Panc1 (cell line): ENCODE measurements around the gene CRISP1. TPM values are rescaled to one million over a fixed set of nuclear protein-coding genes. Genes with fewer than 3 reads are reported as not detected.

ENCODE experiments used
- ATAC-seq: fragments of 200-7000 bp; cut with Tn5 transposase; 2 replicates; pipeline ENCODE4 v1.9.1; 2020; ENCODE audit warnings: mild to moderate bottlenecking, moderate library complexity
- BruUV-seq: library from RNA; stranded (reverse); fragments of 400-500 nt; replicated peaks from 2 replicates; lab custom pipeline; 2021; lab: Mats Ljungman, UMichigan
- CTCF ChIA-PET: fragments of 300-600 bp; sonication (Branson Sonifier 250); formaldehyde crosslinking; loops from one replicate; lab custom pipeline; 2022; ENCODE audit warnings: antibody characterized with exemption; lab: Charles Lee
- POLR2A ChIA-PET: fragments of 300-600 bp; sonication (Branson Sonifier 250); formaldehyde crosslinking; loops from one replicate; lab custom pipeline; 2022; ENCODE audit warnings: antibody characterized with exemption; lab: Charles Lee
- DNase-seq: peaks from one replicate; pipeline ENCODE4 v3.0.0-alpha.2; 2010; ENCODE audit warnings: low read depth, low spot score
- H3K27ac ChIP-seq: 2 replicates; pipeline ENCODE4 v1.5.1; 2011; ENCODE audit warnings: mild to moderate bottlenecking, low read length, inconsistent platforms
- H3K27me3 ChIP-seq: fragments of 200-500 bp; sonication (Bioruptor generic); 2 replicates; pipeline ENCODE4 v1.6.0; 2014; ENCODE audit warnings: low read length, inconsistent platforms; ENCODE audit not compliant: control insufficient read depth, insufficient read depth
- H3K36me3 ChIP-seq: fragments of 200-500 bp; sonication (Bioruptor generic); 2 replicates; pipeline ENCODE4 v1.5.1; 2014; ENCODE audit warnings: inconsistent platforms, mild to moderate bottlenecking, low read length, moderate library complexity; ENCODE audit not compliant: control insufficient read depth, insufficient read depth
- H3K4me1 ChIP-seq: 2 replicates; pipeline ENCODE4 v1.5.1; 2011; ENCODE audit warnings: inconsistent platforms, mild to moderate bottlenecking, low read length, moderate library complexity; ENCODE audit not compliant: control insufficient read depth, insufficient read depth
- H3K4me3 ChIP-seq, 2 experiments: 2 replicates each; pipeline ENCODE4 v1.5.1; 2011 to 2012; ENCODE audit warnings: low read depth in 2 of 2, low read length in 2 of 2, mild to moderate bottlenecking in 2 of 2, inconsistent platforms in 1 of 2, moderate library complexity in 1 of 2
- H3K9me3 ChIP-seq: fragments of 200-500 bp; sonication (Bioruptor generic); 2 replicates; pipeline ENCODE4 v1.5.1; 2014; ENCODE audit warnings: low read depth, mild to moderate bottlenecking, inconsistent platforms, low read length, moderate library complexity; ENCODE audit not compliant: control insufficient read depth, insufficient read depth
- CTCF ChIP-seq: fragments of 450-650 bp; IDR thresholded peaks from 2 replicates; pipeline ENCODE4 v1.5.1; 2017; ENCODE audit warnings: mild to moderate bottlenecking
- POLR2AphosphoS5 ChIP-seq: IDR thresholded peaks from 2 replicates; pipeline ENCODE4 v1.6.1; 2012; ENCODE audit warnings: mild to moderate bottlenecking, low read depth, low read length, moderate library complexity
- REST ChIP-seq, 2 experiments: IDR thresholded peaks; 2 replicates each; pipeline ENCODE4 v1.6.1; 2011 to 2012; ENCODE audit warnings: low read depth in 2 of 2, control low read depth in 1 of 2, low read length in 1 of 2, mild to moderate bottlenecking in 1 of 2, moderate library complexity in 1 of 2; ENCODE audit not compliant: insufficient read depth in 1 of 2
- SIN3A ChIP-seq: IDR thresholded peaks from 2 replicates; pipeline ENCODE4 v1.6.1; 2012; ENCODE audit warnings: low read depth, mild to moderate bottlenecking, low read length, moderate library complexity, borderline replicate concordance; ENCODE audit not compliant: insufficient read depth
- TCF7L2 ChIP-seq: IDR thresholded peaks from 2 replicates; pipeline ENCODE4 v1.6.1; 2011; ENCODE audit warnings: mild to moderate bottlenecking, low read depth, low read length, inconsistent platforms
- in situ Hi-C: cut with HindIII; loops from 2 replicates; pipeline ENCODE4 v1.10.0; 2016; ENCODE audit warnings: low sequenced_read_pairs, low pct_unique_long_range_greater_than_20kb
- intact Hi-C: fragments of 100-400 bp; cut with micrococcal nuclease; formaldehyde crosslinking; loops from one replicate; pipeline ENCODE4 v1.10.0; 2022; ENCODE audit not compliant: unreplicated experiment
- total RNA-seq: library from RNA; stranded (reverse); gene quantifications from one replicate; pipeline ENCODE4 v1.2.1, GENCODE V29; 2021; ENCODE audit not compliant: unreplicated experiment

The CRISP1 gene
- total RNA-seq, 1 experiment from 2014 or later: not detected

GRCh38 chr6:49833386-49833785, 32.9 kb downstream of the CRISP1 start:
- CTCF ChIA-PET: no interaction called here
- no peak overlapping the region for H3K27ac ChIP-seq
- TF ChIP-seq CTCF (no peak), POLR2AphosphoS5 (no peak), SIN3A (no peak), TCF7L2 (no peak), REST (IDR thresholded peaks at IDR 0.05; ENCODE audit: insufficient read depth in 1 of 2, low read depth in 2 of 2, low read length in 1 of 2) (no peak)
- no TSS peak for BruUV-seq
- intact Hi-C loops: no loop called here
- no peak for ATAC-seq
- no peak overlapping the region for H3K4me3 ChIP-seq
- no peaks in the 10 kb centered on the region for H3K4me1 ChIP-seq
- POLR2A ChIA-PET: no interaction called here
- no peaks in the 10 kb centered on the region for H3K36me3 ChIP-seq
- in situ Hi-C loops: loop anchor here (25.0 kb wide), 1 partner anchor 196 kb away; the partner anchor contains the start of gene RHAG
- no peaks in the 10 kb centered on the region for H3K27me3 ChIP-seq
- no peaks in the 10 kb centered on the region for H3K9me3 ChIP-seq
- DNase-seq: no peak

GRCh38 chr6:49826743-49827406, 39.5 kb downstream of the CRISP1 start:
- TF ChIP-seq CTCF (no peak), SIN3A (no peak), TCF7L2 (no peak), REST (IDR thresholded peaks at IDR 0.05; ENCODE audit: insufficient read depth in 1 of 2, low read depth in 2 of 2, low read length in 1 of 2) (no peak), POLR2AphosphoS5 (no peak)
- Histone ChIP-seq H3K4me3 (peak overlapping the region in 1 of 2 experiments; percentile 9; a peak in 1 of 4 replicates), H3K9me3 (no peaks in the 10 kb centered on the region), H3K36me3 (no peaks in the 10 kb centered on the region), H3K4me1 (no peaks in the 10 kb centered on the region; the same call in 1 of the 2 replicates), H3K27ac (no peak overlapping the region), H3K27me3 (no peaks in the 10 kb centered on the region)
- ChIA-PET CTCF (no interaction called here), POLR2A (no interaction called here)
- no TSS peak for BruUV-seq
- no peak for ATAC-seq
- no peak for DNase-seq
- intact Hi-C loops: no loop called here
- in situ Hi-C loops: loop anchor here (25.0 kb wide), 1 partner anchor 190 kb away; the partner anchor contains the start of gene RHAG
